Measurements from ENCODE around the gene FLYWCH1.

DNA sequence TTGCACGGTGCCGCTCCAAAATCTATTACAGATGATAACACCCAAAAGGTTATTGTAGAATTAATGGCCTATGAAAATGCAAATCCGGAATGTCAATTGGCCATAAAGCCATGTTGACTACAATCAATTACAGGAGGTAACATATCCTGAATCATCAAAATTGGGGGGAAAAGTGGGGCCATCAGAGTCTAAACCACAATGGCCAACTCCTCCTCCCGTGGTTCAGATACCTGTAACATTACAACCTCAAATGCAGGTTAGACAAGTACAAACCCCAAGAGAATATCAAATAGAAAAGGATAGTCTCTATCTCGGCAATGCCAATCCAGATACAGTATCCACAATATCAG, 14.9 kb downstream of the FLYWCH1 start:
- TF ChIP-seq POLR2AphosphoS5 (IDR thresholded peaks at IDR 0.05) (no peak), EP300 (IDR thresholded peaks at IDR 0.05) (no peak)
- TF ChIP-seq, protein P1, sequence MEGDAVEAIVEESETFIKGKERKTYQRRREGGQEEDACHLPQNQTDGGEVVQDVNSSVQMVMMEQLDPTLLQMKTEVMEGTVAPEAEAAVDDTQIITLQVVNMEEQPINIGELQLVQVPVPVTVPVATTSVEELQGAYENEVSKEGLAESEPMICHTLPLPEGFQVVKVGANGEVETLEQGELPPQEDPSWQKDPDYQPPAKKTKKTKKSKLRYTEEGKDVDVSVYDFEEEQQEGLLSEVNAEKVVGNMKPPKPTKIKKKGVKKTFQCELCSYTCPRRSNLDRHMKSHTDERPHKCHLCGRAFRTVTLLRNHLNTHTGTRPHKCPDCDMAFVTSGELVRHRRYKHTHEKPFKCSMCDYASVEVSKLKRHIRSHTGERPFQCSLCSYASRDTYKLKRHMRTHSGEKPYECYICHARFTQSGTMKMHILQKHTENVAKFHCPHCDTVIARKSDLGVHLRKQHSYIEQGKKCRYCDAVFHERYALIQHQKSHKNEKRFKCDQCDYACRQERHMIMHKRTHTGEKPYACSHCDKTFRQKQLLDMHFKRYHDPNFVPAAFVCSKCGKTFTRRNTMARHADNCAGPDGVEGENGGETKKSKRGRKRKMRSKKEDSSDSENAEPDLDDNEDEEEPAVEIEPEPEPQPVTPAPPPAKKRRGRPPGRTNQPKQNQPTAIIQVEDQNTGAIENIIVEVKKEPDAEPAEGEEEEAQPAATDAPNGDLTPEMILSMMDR (IDR thresholded peaks at IDR 0.05) = no peak
